ENCODE data around the gene RORC. TPM values are rescaled to one million over a fixed set of nuclear protein-coding genes. Genes with fewer than 3 reads are reported as not detected.

RORC gene
- total RNA-seq, 2 experiments from 2014 or later, result 1.3 to 1.5 TPM

DNA sequence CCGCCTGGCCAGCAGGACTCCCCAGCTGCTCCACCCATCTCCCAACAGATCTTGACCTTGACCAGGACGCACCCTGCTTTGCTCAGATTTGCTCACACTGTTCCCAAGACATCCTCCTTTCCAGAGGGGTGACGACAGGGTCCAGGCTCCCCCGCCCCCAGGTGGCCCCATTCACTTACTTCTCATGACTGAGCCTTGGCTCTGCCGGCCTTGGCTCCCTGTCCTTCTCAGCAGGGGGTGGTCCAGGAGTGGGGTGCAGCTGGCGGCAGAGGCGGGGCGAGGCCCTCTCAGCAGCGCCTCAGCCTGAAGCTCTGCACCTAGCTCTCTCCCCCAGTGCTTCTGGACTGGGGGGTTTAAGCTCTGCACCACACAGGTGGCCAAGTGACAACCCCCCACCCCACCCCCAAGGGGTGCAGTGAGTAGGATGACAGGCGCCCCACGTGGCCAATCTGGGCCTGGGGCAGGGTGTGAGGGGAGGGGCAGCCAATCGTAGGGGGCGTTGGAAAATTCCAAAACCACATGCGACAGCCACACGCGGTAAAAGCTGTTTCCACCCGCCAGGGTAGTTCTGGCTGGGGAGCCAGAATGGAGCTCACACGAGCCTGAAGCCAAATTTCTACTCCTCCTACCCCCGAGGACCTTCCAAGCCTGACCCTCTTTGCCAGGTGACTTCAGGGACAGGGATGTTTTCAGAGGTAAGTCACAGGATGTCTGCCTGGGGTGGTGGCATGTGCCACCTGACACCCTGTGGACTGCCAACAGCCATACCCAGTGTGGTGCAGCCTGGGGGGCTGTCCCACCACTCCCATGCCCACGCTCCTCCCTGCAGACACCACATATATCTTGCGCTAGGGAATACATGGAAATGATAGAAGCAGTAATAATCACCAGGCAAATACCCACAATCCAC lies 5.6 kb downstream of the RORC start:
- intact Hi-C loops (cut with micrococcal nuclease), result loop anchor here (5.0 kb wide), 1 partner anchor 34 kb away; the partner anchor contains the start of gene TDRKH
- H3K36me3 Mint-ChIP-seq (ENCODE audit: low read depth), result no peaks in the 10 kb centered on the region
- TF ChIP-seq, protein P1, sequence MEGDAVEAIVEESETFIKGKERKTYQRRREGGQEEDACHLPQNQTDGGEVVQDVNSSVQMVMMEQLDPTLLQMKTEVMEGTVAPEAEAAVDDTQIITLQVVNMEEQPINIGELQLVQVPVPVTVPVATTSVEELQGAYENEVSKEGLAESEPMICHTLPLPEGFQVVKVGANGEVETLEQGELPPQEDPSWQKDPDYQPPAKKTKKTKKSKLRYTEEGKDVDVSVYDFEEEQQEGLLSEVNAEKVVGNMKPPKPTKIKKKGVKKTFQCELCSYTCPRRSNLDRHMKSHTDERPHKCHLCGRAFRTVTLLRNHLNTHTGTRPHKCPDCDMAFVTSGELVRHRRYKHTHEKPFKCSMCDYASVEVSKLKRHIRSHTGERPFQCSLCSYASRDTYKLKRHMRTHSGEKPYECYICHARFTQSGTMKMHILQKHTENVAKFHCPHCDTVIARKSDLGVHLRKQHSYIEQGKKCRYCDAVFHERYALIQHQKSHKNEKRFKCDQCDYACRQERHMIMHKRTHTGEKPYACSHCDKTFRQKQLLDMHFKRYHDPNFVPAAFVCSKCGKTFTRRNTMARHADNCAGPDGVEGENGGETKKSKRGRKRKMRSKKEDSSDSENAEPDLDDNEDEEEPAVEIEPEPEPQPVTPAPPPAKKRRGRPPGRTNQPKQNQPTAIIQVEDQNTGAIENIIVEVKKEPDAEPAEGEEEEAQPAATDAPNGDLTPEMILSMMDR (IDR thresholded peaks at IDR 0.05), result no peak
- no peaks in the 10 kb centered on the region for H3K27me3 Mint-ChIP-seq
- no peak for ATAC-seq
- H3K4me1 Mint-ChIP-seq (ENCODE audit: low read depth), result peaks cover 61% of the 10 kb centered on the region
- CTCF ChIA-PET, result interaction anchor here (0.6 to 3.2 kb wide), 3 partner anchors 9 to 214 kb away, joined by 3 to 14 read pairs (median 3); no protein-coding TSS in a partner anchor
- H3K4me3 Mint-ChIP-seq, result peak overlapping the region; percentile 63
- POLR2A ChIA-PET, result interaction anchor here (1.1 to 1.6 kb wide), 2 partner anchors 10 to 18 kb away, joined by 3 to 4 read pairs; no protein-coding TSS in a partner anchor
- peak overlapping the region; percentile 56 for H3K27ac Mint-ChIP-seq
- DNase-seq, result peak; percentile 54
- H3K9me3 Mint-ChIP-seq, result no peaks in the 10 kb centered on the region

DNA sequence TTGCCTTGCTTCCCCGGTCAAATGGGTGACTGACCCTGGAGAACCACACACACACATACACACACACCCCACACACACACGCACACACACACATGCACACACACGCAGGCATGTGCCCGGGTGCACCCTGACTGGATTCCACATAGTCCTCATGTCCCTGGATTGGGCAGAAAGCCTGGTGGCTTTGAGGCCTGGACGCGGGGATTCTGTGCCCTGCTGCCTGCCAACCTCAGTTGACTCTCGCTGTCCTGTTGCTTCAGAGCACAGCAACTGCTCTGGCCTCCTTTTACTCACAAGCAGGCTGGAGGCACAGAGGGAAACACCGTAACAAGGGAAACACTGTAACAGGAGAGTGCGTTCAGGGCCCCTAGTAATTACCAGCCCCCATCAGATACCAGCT lies 6.4 kb downstream of the RORC start:
- DNase-seq, result no peak
- H3K4me1 Mint-ChIP-seq (ENCODE audit: low read depth), result peaks cover 62% of the 10 kb centered on the region
- no peaks in the 10 kb centered on the region for H3K27me3 Mint-ChIP-seq
- ChIA-PET CTCF (interaction anchor here (4.5 kb wide), 1 partner anchor 11 kb away, joined by 29 read pairs; no protein-coding TSS in a partner anchor), POLR2A (interaction anchor here (1.1 kb wide), 1 partner anchor 17 kb away, joined by 4 read pairs; no protein-coding TSS in a partner anchor)
- intact Hi-C loops (cut with micrococcal nuclease), result loop anchor here (5.0 kb wide), 1 partner anchor 33 kb away; the partner anchor contains the start of gene TDRKH
- H3K27ac Mint-ChIP-seq, result peak overlapping the region; percentile 4
- no peaks in the 10 kb centered on the region for H3K36me3 Mint-ChIP-seq (ENCODE audit: low read depth)
- peak overlapping the region; percentile 63 for H3K4me3 Mint-ChIP-seq
- TF ChIP-seq, protein P1 (IDR thresholded peaks at IDR 0.05), result no peak
- ATAC-seq, result no peak
- H3K9me3 Mint-ChIP-seq, result no peaks in the 10 kb centered on the region

DNA sequence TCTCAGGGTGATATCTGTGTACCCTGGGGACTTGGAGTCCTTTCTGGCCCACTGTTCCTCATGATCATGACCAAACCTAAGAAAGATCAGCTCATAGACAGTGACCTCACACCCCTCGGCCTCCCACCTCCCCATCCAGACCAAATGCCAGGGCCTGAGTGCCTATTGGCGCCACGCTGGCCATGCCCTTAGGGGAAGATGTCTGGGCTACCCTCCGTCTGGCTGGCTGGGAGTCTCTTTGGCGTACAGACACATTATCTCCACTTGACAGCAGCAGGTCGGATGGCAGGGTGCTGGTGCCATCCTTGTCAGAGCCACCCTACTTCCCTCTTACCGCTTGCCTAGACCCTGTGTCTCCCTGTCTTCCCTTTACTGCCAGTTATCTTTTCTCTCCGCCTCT lies 8.4 kb downstream of the RORC start:
- intact Hi-C loops (cut with micrococcal nuclease), result no loop called here
- Mint-ChIP-seq H3K9me3 (no peaks in the 10 kb centered on the region), H3K27ac (peak overlapping the region; percentile 65), H3K4me3 (peak overlapping the region; percentile 37), H3K4me1 (ENCODE audit: low read depth) (peaks cover 48% of the 10 kb centered on the region), H3K36me3 (ENCODE audit: low read depth) (no peaks in the 10 kb centered on the region), H3K27me3 (no peaks in the 10 kb centered on the region)
- TF ChIP-seq, protein P1 (IDR thresholded peaks at IDR 0.05), result no peak
- ChIA-PET POLR2A (interaction anchor here (1.8 to 2.2 kb wide), 2 partner anchors 16 to 60 kb away, joined by 8 to 9 read pairs; partner anchors contain the start of genes C2CD4D and MRPL9), CTCF (interaction anchor here (1.0 to 4.5 kb wide), 4 partner anchors 11 to 65 kb away, joined by 3 to 29 read pairs (median 4); no protein-coding TSS in a partner anchor)
- no peak for ATAC-seq
- DNase-seq, result no peak

DNA sequence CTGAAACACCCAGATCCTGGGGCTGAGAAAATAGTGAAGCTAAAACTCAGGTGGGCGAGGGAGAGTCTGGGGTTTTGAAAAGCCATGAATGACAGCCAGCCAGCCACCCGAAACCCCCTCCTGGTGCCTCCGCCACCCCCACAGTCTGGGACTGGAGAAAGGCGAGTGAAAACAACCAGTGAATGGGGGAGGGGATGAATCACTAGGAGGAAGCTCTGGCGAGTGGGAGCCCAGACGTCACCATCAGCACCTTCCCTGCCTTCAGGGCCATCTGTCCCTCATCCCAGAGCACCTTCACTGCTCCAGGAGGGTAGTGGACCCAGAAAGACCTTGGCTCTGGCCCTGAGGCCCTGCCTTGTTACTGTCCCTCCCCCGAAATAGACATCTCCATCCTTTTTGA lies 9.2 kb downstream of the RORC start:
- H3K4me1 Mint-ChIP-seq (ENCODE audit: low read depth), result peaks cover 46% of the 10 kb centered on the region
- no peaks in the 10 kb centered on the region for H3K27me3 Mint-ChIP-seq
- peak overlapping the region; percentile 25 for H3K27ac Mint-ChIP-seq
- no peaks in the 10 kb centered on the region for H3K36me3 Mint-ChIP-seq (ENCODE audit: low read depth)
- intact Hi-C loops (cut with micrococcal nuclease), result no loop called here
- POLR2A ChIA-PET, result interaction anchor here (1.1 to 2.2 kb wide), 4 partner anchors 11 to 61 kb away, joined by 3 to 9 read pairs (median 6); partner anchors contain the start of genes C2CD4D and MRPL9
- CTCF ChIA-PET, result interaction anchor here (1.0 to 4.5 kb wide), 3 partner anchors 14 to 88 kb away, joined by 3 to 29 read pairs (median 4); no protein-coding TSS in a partner anchor
- peak overlapping the region; percentile 13 for H3K4me3 Mint-ChIP-seq
- H3K9me3 Mint-ChIP-seq, result no peaks in the 10 kb centered on the region
- DNase-seq (peak; percentile 78), ATAC-seq (peak; percentile 60)
- TF ChIP-seq, protein P1 (IDR thresholded peaks at IDR 0.05), result no peak

Measured in activated CD8-positive, alpha-beta T cell treated with anti-CD3 and anti-CD28 coated beads for 36 hours (primary cell).